Spinal cord (tissue), 10 donors: Measurements from ENCODE around the gene IYD. TPM values are rescaled to one million over a fixed set of nuclear protein-coding genes. Genes with fewer than 3 reads are reported as not detected.
A peak's percentile ranks its signal among the peaks of the same experiment; 100 is the strongest.

Source experiments
- DNase-seq, 6 donors: peaks; one replicate each; pipeline versions ENCODE4 v3.0.0 to v3.0.0-alpha.2; 2013 to 2015; ENCODE audit warnings: low spot score in 6 of 6, low read depth in 4 of 6
- H3K27ac ChIP-seq: one replicate; pipeline ENCODE4 v1.5.1; 2013; ENCODE audit warnings: low read depth, low read length, control low read depth
- H3K27me3 ChIP-seq: one replicate; pipeline ENCODE4 v1.6.1; 2013; ENCODE audit warnings: low read length; ENCODE audit not compliant: control insufficient read depth, insufficient read depth
- H3K36me3 ChIP-seq: one replicate; pipeline ENCODE4 v1.6.1; 2013; ENCODE audit warnings: low read length; ENCODE audit not compliant: control insufficient read depth, insufficient read depth
- H3K4me1 ChIP-seq: one replicate; pipeline ENCODE4 v1.6.1; 2013; ENCODE audit warnings: low read length; ENCODE audit not compliant: control insufficient read depth, insufficient read depth
- H3K4me3 ChIP-seq: one replicate; pipeline ENCODE4 v1.5.1; 2013; ENCODE audit warnings: low read depth, low read length, control low read depth
- H3K9me3 ChIP-seq: one replicate; pipeline ENCODE4 v1.6.1; 2013; ENCODE audit warnings: low read length; ENCODE audit not compliant: control insufficient read depth, insufficient read depth
- WGBS: methylation state at CpG from one replicate; pipeline ENCODE4 v1.1.5; 2013; ENCODE audit warnings: missing lambda C conversion rate; ENCODE audit not compliant: insufficient coverage; 5-methylcytosine and 5-hydroxymethylcytosine counted together
- polyA plus RNA-seq, 2 donors: library from polyadenylated mRNA; unstranded; fragments of 120-200 nt; gene quantifications; one replicate each; pipeline ENCODE4 v1.2.1, GENCODE V29; 2013; ENCODE audit not compliant: insufficient read length in 2 of 2
- total RNA-seq, 2 donors: library from RNA; depleted of rRNA in 1 of 2; stranded (reverse); fragments of 120-200 nt in 1 of 2; fragments of >200 nt in 1 of 2; gene quantifications; one replicate each; pipeline versions ENCODE4 v1.2.3 to v1.2.4, GENCODE V29; 2013 to 2014
- donor health status: healthy.

IYD gene
- total and polyA plus RNA-seq, 4 donors = 0.06 to 0.17 TPM; not detected in 2

DNA sequence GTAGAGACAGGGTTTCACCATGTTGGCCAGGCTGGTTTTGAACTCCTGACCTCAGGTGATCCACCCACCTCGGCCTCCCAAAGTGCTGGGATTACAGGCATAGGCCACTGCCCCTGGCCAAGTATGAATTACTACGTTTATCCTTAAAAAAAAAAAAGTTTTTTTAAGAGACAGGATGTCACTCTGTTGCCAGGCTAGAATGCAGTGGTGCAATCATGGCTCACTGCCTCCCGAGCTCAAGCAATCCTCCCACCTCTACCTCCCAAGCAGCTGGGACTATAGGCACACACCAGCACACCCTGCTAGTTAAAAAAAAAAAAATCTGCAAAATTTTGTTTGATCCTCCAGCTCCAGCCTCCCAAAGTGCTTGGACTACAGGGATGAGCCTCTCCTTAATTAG, 23.1 kb downstream of the IYD start:
- DNase-seq = no peak
- H3K36me3 ChIP-seq = no peaks in the 10 kb centered on the region
- no peak overlapping the region for H3K4me3 ChIP-seq
- no peak overlapping the region for H3K27ac ChIP-seq
- no peaks in the 10 kb centered on the region for H3K4me1 ChIP-seq
- WGBS = 94% methylated on average over 3 of the region's 3 CpGs
- H3K27me3 ChIP-seq = no peaks in the 10 kb centered on the region
- no peaks in the 10 kb centered on the region for H3K9me3 ChIP-seq

DNA sequence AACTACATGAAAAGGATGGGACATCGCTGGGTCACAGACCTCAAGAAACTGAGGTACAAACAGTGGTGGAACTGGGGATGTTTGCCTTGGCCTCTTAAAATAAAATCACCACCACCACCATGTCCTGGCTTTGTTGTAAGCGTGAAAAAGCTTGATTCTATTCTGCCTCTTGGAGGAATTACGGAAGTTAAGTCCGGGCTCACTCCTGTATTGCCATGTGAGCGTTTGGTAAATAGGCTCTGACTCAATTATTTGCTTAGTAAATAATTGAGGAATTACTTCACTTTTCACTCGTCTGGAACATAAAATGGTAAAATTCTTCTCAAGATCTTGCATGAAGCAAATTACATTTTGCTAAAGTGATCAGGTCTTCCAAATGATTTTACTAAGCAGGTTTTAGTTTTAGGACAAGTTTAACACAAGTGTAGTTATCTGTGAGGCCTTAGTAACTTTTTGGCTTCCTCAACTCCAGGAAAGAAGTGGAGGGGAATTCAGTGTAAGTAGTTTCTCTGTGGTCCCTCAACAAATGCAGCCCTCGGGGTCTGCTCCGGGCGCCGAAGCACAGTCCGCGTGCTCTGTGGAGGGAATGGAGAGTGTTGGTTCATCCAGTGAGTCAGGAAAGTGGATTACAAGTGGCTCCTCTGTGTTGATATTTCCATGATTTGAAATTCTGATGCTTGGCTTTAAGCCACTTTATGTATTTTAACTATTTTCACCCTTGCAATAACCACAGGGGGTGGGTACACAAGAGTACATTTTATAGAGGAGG, 23.8 kb downstream of the IYD start:
- no peaks in the 10 kb centered on the region for H3K4me1 ChIP-seq
- WGBS = 100% methylated on average over 2 of the region's 12 CpGs
- no peaks in the 10 kb centered on the region for H3K27me3 ChIP-seq
- no peak for DNase-seq
- H3K36me3 ChIP-seq = no peaks in the 10 kb centered on the region
- no peaks in the 10 kb centered on the region for H3K9me3 ChIP-seq
- H3K27ac ChIP-seq = no peak overlapping the region
- H3K4me3 ChIP-seq = no peak overlapping the region

DNA sequence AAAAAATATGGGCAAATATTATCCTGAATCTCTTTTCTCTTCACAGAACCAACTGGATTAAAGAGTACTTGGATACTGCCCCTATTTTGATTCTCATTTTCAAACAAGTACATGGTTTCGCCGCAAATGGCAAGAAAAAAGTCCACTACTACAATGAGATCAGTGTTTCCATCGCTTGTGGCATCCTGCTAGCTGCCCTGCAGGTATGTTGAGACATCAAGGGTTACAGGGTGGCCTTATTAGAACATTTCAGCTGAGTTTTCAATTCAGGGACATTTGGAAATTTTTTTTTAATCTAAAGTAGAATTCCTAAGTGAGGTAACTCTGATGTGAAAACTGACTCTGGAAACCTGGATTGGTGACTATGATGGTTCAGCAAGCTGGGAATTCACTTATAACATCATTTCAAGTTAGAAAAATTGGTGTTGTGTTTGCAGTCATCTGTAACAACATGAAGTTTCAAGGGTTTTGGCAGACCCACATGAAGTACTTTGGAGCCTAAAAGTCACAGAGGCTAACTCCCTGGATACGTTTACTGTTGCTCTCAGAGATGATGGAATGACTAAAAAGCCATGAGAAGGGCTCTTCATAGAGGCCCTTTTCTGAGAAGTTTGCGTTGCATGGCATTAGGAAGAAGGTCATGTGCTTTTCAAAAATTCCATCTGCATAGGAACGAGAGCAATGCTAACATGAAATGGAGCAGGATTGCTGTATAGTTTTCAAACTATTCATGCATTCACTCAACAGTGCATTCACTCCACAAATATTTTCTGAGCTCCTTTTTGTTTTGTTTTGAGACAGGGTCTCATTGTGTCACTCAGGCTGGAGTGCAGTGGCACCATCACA, 25.5 kb downstream of the IYD start:
- Histone ChIP-seq H3K4me1 (no peaks in the 10 kb centered on the region), H3K36me3 (no peaks in the 10 kb centered on the region), H3K4me3 (no peak overlapping the region), H3K27ac (no peak overlapping the region), H3K27me3 (no peaks in the 10 kb centered on the region), H3K9me3 (no peaks in the 10 kb centered on the region)
- DNase-seq = no peak
- WGBS = 98% methylated on average over 5 of the region's 6 CpGs

DNA sequence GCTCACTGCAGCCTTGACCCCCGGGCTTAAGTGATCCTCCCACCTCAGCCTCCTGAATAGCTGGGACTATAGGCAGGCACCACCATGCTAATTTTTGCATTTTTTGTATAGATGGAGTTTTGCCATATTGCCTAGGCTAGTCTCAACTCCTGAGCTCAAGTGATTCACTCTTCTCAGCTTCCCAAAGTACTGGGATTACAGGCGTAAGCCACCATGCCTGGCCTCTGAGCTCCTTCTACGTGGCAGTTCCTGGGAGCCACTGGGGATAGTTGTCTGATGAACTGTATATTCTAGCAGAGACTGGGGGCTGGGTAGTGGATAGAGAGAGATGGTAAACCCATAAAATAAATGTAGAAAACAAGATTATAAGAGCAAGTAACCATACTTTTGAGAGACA, 26.1 kb downstream of the IYD start:
- Histone ChIP-seq H3K4me1 (no peaks in the 10 kb centered on the region), H3K4me3 (no peak overlapping the region), H3K9me3 (no peaks in the 10 kb centered on the region), H3K36me3 (no peaks in the 10 kb centered on the region), H3K27ac (no peak overlapping the region), H3K27me3 (no peaks in the 10 kb centered on the region)
- DNase-seq = no peak
- 90% methylated on average over 2 of the region's 3 CpGs for WGBS

DNA sequence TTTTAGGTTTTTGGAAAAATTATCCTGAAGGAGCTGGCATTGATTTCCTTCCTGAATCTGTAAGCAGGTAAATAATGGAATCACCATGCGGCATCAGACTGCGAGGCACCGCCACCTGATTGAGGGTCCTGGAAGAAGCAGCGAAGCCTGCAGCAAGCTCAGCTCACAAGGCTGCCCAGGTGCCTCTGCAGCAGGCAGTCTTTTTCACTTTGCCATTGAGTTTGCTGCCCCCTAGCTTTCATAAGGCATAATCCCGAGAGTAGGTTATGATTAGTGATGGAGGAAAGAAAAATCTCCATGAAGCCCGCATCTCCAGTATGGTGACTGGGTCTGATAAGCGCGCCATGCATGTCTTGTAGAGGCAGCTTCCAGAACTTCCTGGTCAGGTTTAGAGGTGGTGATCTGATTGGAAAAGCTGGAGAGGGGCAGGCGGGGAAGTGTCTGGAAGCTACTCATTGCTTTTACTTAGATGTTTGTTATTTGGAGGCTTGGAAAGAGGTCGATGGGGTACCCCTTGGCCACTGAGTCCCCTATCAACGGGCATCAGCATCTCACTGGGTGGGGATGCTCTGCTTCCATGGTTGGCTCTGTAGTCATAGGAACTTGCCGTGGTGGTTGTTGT, 26.7 kb downstream of the IYD start:
- peak in 2 of 6 donors; percentile 82 to 90 for DNase-seq
- no peak overlapping the region for H3K4me3 ChIP-seq
- H3K9me3 ChIP-seq = no peaks in the 10 kb centered on the region
- H3K27me3 ChIP-seq = no peaks in the 10 kb centered on the region
- H3K36me3 ChIP-seq = no peaks in the 10 kb centered on the region
- no peak overlapping the region for H3K27ac ChIP-seq
- 40% methylated on average over 9 of the region's 12 CpGs for WGBS
- H3K4me1 ChIP-seq = no peaks in the 10 kb centered on the region

DNA sequence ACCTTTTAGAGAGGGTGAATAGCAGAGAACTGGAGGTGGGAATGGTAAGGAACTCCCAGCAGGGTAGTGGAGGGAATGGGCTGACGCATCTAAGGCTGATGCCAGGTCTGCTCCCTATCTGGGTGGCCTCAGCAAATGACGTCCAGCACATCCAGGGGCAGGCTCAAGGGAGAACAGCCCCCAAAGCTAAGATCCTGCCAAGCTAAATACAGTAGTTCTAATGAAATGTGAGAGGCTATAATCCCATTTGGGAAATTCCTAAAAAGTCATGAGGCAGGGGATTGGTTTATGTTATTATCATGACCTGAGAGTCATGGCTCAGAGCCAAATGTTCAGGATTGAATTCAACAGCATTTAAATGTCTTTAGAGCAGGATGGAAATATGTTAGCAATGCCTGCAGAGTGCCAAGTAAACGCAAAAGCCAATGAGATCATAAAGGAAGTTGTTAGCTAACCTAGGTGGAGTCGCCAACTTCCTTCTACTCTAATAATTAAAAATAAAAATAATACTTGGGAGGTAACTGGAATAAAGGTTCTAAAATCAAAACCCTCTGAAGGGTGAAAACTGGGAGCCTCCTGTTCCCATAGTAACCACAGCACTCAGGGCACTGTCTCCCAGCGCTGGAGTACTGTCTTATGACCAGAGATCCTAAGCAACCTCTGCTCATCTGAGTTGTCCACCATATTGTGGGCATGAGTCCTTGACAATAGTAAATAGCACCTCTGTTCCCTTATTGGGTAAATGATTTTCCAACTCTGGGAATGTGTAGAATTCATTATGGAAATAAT, 34.8 kb downstream of the IYD start:
- Histone ChIP-seq H3K9me3 (no peaks in the 10 kb centered on the region), H3K4me1 (no peaks in the 10 kb centered on the region), H3K27me3 (no peaks in the 10 kb centered on the region), H3K27ac (peak overlapping the region; percentile 61), H3K36me3 (no peaks in the 10 kb centered on the region), H3K4me3 (no peak overlapping the region)
- WGBS = 71% methylated on average over 1 of the region's 5 CpGs
- DNase-seq = peak in 4 of 6 donors; percentile 31 to 86 (median 46)

DNA sequence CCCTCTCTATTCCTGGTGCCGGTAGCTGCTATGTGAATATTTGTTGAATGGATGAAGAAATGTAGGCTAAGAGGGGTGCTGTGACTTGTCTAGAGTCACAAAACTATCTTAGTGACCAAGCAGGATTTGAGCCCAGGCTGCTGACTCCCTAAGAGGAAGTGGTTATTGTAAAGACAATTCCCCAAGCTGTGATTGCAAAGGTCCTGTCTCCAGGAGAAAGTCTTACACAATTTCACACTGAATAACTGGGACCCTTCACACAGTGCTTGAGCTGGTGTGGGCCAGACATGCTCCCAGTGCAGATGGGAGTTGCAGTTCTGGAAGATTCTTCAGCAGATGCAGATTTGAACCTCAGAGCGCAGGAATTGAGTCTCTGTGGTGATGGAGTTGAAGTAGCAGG, 38.1 kb downstream of the IYD start:
- no peak for DNase-seq
- no peaks in the 10 kb centered on the region for H3K27me3 ChIP-seq
- no peak overlapping the region for H3K4me3 ChIP-seq
- H3K9me3 ChIP-seq = no peaks in the 10 kb centered on the region
- H3K4me1 ChIP-seq = peaks cover 13% of the 10 kb centered on the region
- H3K36me3 ChIP-seq = no peaks in the 10 kb centered on the region
- WGBS = 0% methylated on average over 1 of the region's 2 CpGs
- no peak overlapping the region for H3K27ac ChIP-seq

DNA sequence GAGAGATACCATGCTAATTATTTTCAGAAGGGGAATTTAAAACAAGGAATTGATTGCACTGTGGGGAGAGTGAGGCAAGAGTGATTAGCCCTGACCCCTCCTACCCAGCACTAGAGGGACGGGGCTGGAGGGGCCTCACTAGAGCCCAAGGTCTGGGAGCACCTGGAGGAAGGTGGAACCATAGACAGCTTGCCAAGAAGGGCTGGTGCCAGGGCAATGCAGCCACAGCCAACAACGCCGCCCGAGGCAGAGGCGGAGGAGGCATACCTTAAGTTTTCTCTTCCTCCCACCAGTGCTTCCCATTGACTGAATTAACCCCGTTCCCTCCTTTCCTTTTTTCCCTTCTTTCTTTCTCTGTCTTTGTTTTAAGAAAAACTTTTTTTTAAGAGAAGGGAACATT, 40.0 kb downstream of the IYD start:
- peaks cover 13% of the 10 kb centered on the region for H3K4me1 ChIP-seq

DNA sequence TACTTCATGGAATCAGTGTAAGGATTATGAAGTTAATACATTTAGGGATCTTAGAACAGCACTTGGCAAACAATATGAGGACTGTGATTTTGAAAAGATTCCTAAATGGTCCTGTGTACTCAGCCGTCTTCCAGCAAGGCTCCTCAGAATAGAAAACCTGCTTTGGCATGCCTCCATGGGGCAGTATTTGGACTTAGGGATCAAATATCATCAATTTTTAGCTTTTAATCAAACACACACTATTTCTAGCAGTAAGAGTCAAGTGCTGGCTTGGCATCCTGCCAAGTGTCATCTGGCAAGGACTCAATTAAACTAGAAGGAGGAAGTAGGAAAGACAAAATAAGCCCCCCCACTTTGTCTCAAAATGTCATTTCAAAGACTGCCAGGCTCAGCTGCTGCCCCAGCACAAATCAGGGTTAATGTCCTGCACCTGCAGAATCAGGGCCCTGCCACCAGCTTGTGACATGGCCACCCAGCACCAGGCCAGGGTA, 40.8 kb downstream of the IYD start:
- peak in 3 of 6 donors; percentile 26 to 70 (median 65) for DNase-seq
- WGBS = 14% methylated on average over 1 of the region's 1 CpG
- H3K9me3 ChIP-seq = no peaks in the 10 kb centered on the region
- no peak overlapping the region for H3K27ac ChIP-seq
- H3K36me3 ChIP-seq = no peaks in the 10 kb centered on the region
- no peak overlapping the region for H3K4me3 ChIP-seq
- H3K4me1 ChIP-seq = peaks cover 13% of the 10 kb centered on the region
- H3K27me3 ChIP-seq = no peaks in the 10 kb centered on the region

More for the DNA sequence above, 40.0 kb downstream of the IYD start:
- no peaks in the 10 kb centered on the region for H3K36me3 ChIP-seq
- no peak overlapping the region for H3K27ac ChIP-seq
- no peak overlapping the region for H3K4me3 ChIP-seq
- no peaks in the 10 kb centered on the region for H3K9me3 ChIP-seq
- H3K27me3 ChIP-seq = no peaks in the 10 kb centered on the region
- no peak for DNase-seq
- WGBS = no CpG with 5 or more reads among the region's 6 CpGs
